Measurements from ENCODE around the gene PARP12.

DNA sequence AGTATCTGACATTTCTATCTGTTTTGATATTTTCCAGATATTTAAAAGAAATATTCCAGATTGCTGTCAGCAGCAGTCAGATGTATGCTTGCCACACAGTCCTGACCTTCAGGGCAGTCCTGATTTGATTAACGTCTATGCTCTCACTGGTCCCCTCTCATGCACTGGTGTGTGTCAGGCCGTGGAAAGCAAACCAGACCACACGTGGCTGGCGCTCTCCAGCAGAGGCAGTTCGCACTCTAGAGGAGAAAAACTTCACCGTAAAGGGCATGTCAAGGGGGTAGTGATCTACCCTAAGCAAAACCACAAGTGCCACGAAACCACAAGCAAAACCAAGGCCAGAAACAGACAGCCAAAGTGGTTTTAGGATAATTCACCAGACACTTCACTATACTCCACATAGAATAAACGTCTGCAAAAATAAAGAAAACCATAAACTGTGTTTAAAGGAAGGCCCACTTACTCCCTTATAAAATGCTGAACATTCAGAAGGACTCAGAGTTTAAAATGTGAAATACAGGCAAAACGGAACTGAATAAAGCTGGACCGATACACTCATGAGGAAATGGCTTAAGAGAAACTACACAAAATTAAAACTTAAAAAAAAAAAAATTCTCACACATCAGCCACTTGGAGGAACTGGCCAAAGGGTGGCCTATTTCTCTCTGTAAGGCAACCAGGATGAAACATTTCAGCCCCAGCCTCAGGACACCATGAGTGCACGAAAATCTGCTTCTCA is 26.4 kb downstream of the PARP12 start:
- TF ChIP-seq, protein P1, sequence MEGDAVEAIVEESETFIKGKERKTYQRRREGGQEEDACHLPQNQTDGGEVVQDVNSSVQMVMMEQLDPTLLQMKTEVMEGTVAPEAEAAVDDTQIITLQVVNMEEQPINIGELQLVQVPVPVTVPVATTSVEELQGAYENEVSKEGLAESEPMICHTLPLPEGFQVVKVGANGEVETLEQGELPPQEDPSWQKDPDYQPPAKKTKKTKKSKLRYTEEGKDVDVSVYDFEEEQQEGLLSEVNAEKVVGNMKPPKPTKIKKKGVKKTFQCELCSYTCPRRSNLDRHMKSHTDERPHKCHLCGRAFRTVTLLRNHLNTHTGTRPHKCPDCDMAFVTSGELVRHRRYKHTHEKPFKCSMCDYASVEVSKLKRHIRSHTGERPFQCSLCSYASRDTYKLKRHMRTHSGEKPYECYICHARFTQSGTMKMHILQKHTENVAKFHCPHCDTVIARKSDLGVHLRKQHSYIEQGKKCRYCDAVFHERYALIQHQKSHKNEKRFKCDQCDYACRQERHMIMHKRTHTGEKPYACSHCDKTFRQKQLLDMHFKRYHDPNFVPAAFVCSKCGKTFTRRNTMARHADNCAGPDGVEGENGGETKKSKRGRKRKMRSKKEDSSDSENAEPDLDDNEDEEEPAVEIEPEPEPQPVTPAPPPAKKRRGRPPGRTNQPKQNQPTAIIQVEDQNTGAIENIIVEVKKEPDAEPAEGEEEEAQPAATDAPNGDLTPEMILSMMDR (IDR thresholded peaks at IDR 0.05 in 2 of 3, conservative IDR thresholded peaks at IDR 0.05 in 1 of 3; ENCODE audit: control insufficient read depth in 2 of 3, extremely low read depth in 1 of 3, insufficient read depth in 1 of 3, low read depth in 3 of 3, low read length in 3 of 3): no peak
- TF ChIP-seq CREB1 (IDR thresholded peaks at IDR 0.05; ENCODE audit: low read depth): no peak
- TF ChIP-seq EZH2 (IDR thresholded peaks at IDR 0.05; ENCODE audit: borderline replicate concordance, control insufficient read depth, low read depth, low read length): no peak
- no peak for TF ChIP-seq HCFC1 (IDR thresholded peaks at IDR 0.05; ENCODE audit: low read length)
- no peak for TF ChIP-seq CEBPB (IDR thresholded peaks at IDR 0.05; ENCODE audit: borderline replicate concordance in 1 of 2, low read depth in 2 of 2, low read length in 2 of 2)
- TF ChIP-seq, protein P2, sequence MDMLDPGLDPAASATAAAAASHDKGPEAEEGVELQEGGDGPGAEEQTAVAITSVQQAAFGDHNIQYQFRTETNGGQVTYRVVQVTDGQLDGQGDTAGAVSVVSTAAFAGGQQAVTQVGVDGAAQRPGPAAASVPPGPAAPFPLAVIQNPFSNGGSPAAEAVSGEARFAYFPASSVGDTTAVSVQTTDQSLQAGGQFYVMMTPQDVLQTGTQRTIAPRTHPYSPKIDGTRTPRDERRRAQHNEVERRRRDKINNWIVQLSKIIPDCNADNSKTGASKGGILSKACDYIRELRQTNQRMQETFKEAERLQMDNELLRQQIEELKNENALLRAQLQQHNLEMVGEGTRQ (IDR thresholded peaks at IDR 0.05; ENCODE audit: borderline replicate concordance, low read depth, low read length): no peak
- TF ChIP-seq, protein P3, sequence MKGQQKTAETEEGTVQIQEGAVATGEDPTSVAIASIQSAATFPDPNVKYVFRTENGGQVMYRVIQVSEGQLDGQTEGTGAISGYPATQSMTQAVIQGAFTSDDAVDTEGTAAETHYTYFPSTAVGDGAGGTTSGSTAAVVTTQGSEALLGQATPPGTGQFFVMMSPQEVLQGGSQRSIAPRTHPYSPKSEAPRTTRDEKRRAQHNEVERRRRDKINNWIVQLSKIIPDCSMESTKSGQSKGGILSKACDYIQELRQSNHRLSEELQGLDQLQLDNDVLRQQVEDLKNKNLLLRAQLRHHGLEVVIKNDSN (IDR thresholded peaks at IDR 0.05; ENCODE audit: borderline replicate concordance, extremely low read length, insufficient read depth, low read depth, low read length): no peak
